A549 (cell line): ENCODE data around the gene SUPV3L1.
"Not testable (repeated sequence)": the region's sequence is repeated elsewhere in the genome, so short reads cannot be mapped to it uniquely, and the experiment has no call there.

Source experiments
- CBX8 ChIP-seq: fragments of 200-600 bp; sonication (generic); IDR thresholded peaks from 2 replicates; pipeline ENCODE4 v1.6.1; 2016
- CTCF ChIP-seq: fragments of >200 bp; sonication (Bioruptor Twin); formaldehyde crosslinking; IDR thresholded peaks from 3 replicates; pipeline ENCODE4 v1.5.1; 2016
- EP300 ChIP-seq, 2 experiments: fragments of >200 bp; sonication (Bioruptor Twin); formaldehyde crosslinking; IDR thresholded peaks; 2 replicates in 1 of 2; 3 replicates in 1 of 2; pipeline ENCODE4 v1.6.1; 2016 to 2017
- FOSL2 ChIP-seq, 2 experiments: fragments of 450-650 bp in 1 of 2; fragments of >200 bp in 1 of 2; sonication (Bioruptor Twin) in 1 of 2; formaldehyde crosslinking; IDR thresholded peaks; 2 replicates each; pipeline versions ENCODE4 v1.5.0 to v1.6.1; 2016 to 2020; ENCODE audit warnings: mild to moderate bottlenecking in 1 of 2, moderate library complexity in 1 of 2
- GATA3 ChIP-seq: IDR thresholded peaks from 2 replicates; pipeline ENCODE4 v1.6.1; 2012; ENCODE audit warnings: borderline replicate concordance
- HMGXB4 ChIP-seq: fragments of 250-450 bp; sonication (Bioruptor Pico); IDR thresholded peaks from 2 replicates; pipeline ENCODE4 v1.5.0; 2021; ENCODE audit warnings: mild to moderate bottlenecking, moderate library complexity, borderline replicate concordance
- JUN ChIP-seq, 2 experiments: fragments of >200 bp; sonication (Bioruptor Twin); formaldehyde crosslinking; IDR thresholded peaks; 2 replicates in 1 of 2; 3 replicates in 1 of 2; pipeline ENCODE4 v1.6.1; 2016 to 2017
- MAZ ChIP-seq: fragments of 150-350 bp; IDR thresholded peaks from 2 replicates; pipeline ENCODE4 v1.6.1; 2014; ENCODE audit warnings: antibody characterized with exemption, low read depth, low read length, borderline replicate concordance
- MYC ChIP-seq: IDR thresholded peaks from 2 replicates; pipeline ENCODE4 v1.6.1; 2012; ENCODE audit warnings: mild to moderate bottlenecking, inconsistent platforms, low read length, improper control_type of control experiment, borderline replicate concordance
- PHF8 ChIP-seq: fragments of 200-600 bp; sonication (generic); IDR thresholded peaks from 2 replicates; pipeline ENCODE4 v1.6.1; 2016; ENCODE audit warnings: low read depth, mild to moderate bottlenecking, antibody characterized with exemption, moderate library complexity, borderline replicate concordance
- RFX5 ChIP-seq: fragments of 450-650 bp; IDR thresholded peaks from 2 replicates; pipeline ENCODE4 v1.7.1; 2014; ENCODE audit warnings: antibody characterized with exemption, mild to moderate bottlenecking, moderate library complexity

- not testable (repeated sequence) for TF ChIP-seq JUN (IDR thresholded peaks at IDR 0.05); CTCF; MYC; EP300 (IDR thresholded peaks at IDR 0.05); CBX8; PHF8; FOSL2 (IDR thresholded peaks at IDR 0.05); FOSL2 (CRISPR knock-in tag; IDR thresholded peaks at IDR 0.05); RFX5; MAZ; GATA3; HMGXB4
Observed at GRCh38 chr10:69251417-69251816, 71.4 kb downstream of the SUPV3L1 start.
